HG03064 (cell line): ENCODE results near the gene SLC29A3.

Source experiments
- ATAC-seq: cut with Tn5 transposase; IDR thresholded peaks from one replicate; pipeline ENCODE4 v1.9.1; 2021; ENCODE audit warnings: low read depth; ENCODE audit not compliant: unreplicated experiment

SLC29A3 gene

GRCh38 chr10:71406878-71407277 is 87.8 kb downstream of the SLC29A3 start:
- no peak for ATAC-seq

- no peak for ATAC-seq
These were observed 89.6 kb downstream of the SLC29A3 start for GRCh38 chr10:71408436-71409225.

GRCh38 chr10:71409516-71410104 is 90.6 kb downstream of the SLC29A3 start:
- no peak for ATAC-seq
